Body of pancreas (tissue), 4 donors: ENCODE data around the gene SBF2.

Source experiments
- CTCF ChIP-seq, 7 experiments: fragments of 450-650 bp in 4 of 7; fragments of 200-600 bp in 3 of 7; sonication (generic) in 3 of 7; IDR thresholded peaks; one replicate each; pipeline ENCODE4 v1.5.1; 2016 to 2019; ENCODE audit warnings: antibody characterized with exemption in 7 of 7
- POLR2A ChIP-seq, 3 donors: fragments of 450-650 bp; IDR thresholded peaks; one replicate each; pipeline ENCODE4 v1.6.1; 2016; ENCODE audit warnings: antibody characterized with exemption in 3 of 3, mild to moderate bottlenecking in 2 of 3

- no peak for TF ChIP-seq CTCF (IDR thresholded peaks at IDR 0.05)
- no peak for TF ChIP-seq POLR2A (IDR thresholded peaks at IDR 0.05)
Measured at GRCh38 chr11:9838961-9839360, 455.1 kb downstream of the SBF2 start.
